ENCODE results near the gene HIP1.

HIP1 gene

DNA sequence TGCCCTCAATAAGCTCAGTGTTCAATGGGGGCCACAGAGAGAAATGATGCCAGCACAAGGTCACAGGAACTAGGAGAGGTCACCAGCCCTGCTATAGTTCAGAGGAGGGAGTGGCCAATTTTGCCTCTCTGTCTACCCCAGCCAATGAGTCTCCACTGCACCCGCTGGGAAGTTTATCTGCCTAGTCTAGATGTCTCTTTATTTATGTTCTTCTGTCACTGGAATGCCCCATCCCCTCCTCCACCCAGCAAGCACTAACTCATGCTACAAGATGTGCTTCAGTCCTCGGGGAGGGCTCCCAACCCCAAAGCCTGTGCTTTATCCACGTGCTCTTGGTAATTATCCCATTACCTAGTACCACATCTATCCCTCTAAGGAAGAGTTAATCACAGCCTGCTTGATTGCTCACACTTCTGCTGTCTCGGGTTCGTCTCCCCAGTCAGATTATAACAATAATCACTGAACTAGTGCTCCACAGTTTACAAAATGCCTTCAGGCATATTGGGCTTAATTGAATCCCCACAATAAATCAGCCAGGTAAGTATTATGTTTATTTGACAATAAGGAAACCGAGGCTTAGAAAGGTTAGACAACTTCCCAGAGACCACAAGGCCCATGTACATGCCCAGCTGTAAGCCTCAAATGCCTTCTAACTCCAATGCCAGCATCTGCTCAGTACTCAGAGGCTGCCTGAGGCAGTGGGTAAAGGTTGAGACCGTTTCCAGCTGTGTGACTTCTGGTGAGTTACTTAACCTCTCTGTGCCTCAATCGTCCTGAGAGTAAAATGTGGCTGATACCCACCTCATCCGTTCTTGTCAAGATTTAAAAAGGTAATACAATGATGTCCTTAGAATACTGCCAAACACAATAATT is 3.9 kb downstream of the HIP1 start:
- H3K27ac ChIP-seq: 0 out of 2 replicates have a peak overlapping the region, but pooled peaks have one; percentile 7
- no peak for TF ChIP-seq ZFX (IDR thresholded peaks at IDR 0.05; ENCODE audit: borderline replicate concordance)
- TF ChIP-seq, protein P1, sequence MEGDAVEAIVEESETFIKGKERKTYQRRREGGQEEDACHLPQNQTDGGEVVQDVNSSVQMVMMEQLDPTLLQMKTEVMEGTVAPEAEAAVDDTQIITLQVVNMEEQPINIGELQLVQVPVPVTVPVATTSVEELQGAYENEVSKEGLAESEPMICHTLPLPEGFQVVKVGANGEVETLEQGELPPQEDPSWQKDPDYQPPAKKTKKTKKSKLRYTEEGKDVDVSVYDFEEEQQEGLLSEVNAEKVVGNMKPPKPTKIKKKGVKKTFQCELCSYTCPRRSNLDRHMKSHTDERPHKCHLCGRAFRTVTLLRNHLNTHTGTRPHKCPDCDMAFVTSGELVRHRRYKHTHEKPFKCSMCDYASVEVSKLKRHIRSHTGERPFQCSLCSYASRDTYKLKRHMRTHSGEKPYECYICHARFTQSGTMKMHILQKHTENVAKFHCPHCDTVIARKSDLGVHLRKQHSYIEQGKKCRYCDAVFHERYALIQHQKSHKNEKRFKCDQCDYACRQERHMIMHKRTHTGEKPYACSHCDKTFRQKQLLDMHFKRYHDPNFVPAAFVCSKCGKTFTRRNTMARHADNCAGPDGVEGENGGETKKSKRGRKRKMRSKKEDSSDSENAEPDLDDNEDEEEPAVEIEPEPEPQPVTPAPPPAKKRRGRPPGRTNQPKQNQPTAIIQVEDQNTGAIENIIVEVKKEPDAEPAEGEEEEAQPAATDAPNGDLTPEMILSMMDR (IDR thresholded peaks at IDR 0.05): no peak

DNA sequence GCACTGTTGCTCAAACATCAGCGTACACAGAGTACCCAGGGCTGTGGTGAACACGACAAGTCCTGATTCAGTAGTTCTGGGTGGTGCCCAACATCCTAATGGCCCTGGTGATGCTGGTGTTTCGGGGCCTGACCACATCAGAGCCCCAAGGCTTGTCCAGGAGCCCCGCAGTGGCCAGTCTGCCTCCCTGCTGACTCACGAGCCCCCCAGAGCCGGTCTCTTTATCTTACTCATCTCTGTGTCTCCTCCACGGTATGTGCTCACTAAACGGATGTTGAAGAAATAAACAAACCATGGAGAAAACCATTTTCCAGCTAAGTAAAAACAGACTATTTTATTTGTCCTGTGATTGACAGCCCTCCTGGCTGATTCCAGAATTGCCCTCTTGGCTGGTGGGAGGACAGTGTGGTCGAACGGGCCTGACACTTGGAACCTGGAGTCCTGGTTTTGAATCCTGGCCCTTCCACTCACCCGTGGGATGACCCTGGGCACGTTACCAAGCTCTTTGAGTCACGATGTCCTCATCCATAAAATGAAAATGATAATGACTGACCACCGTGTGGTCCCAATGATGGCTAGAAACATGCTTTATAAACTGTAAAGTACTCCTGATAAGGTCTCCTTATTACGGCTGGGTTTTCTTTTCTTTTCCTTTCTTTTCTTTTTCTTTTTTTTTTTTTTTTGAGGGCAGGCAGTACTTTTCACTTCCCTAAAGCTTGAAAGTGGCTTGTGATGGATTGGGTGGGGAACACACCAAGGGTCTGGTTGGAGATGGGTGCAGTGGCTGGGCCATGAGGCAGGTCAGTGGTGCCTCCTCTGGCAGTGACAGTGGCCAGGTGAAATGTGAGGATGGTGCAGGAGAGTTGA is 5.7 kb downstream of the HIP1 start:
- TF ChIP-seq, protein P1 (IDR thresholded peaks at IDR 0.05): no peak
- no peak for TF ChIP-seq ZFX (IDR thresholded peaks at IDR 0.05; ENCODE audit: borderline replicate concordance)
- H3K27ac ChIP-seq: peak overlapping the region; percentile 17; the same call in 1 of the 2 replicates

DNA sequence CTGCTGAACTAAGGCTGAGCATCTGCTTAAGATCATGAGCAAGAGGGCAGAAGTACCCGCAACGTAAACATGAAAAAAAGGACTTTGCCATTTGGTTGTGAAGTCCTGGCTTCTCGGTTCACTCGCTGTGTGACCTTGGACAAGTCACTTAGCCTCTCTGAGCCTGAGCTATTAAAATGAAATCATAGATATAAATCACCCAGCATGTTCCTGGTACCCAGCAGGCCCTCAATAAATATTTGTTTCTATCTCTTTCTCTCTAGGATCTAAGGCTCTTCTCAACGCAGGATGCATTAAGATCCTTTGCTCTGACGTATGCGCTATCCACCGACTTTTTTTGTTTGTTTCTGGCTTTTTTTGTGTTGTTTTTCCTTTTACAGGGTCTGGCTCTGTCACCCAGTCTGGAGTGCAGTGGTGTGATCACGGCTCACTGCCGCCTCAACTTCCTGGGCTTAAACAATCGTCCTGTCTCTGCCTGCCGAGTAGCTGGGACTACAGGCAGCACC is 6.7 kb downstream of the HIP1 start:
- H3K27ac ChIP-seq: peak overlapping the region; percentile 17; the same call in 1 of the 2 replicates
- no peak for TF ChIP-seq ZFX (IDR thresholded peaks at IDR 0.05; ENCODE audit: borderline replicate concordance)
- TF ChIP-seq, protein P1 (IDR thresholded peaks at IDR 0.05): no peak

GRCh38 chr7:75729851-75730274 is 8.9 kb downstream of the HIP1 start:
- no peak overlapping the region for H3K27ac ChIP-seq
- TF ChIP-seq ZFX (IDR thresholded peaks at IDR 0.05; ENCODE audit: borderline replicate concordance): no peak
- TF ChIP-seq, protein P1 (IDR thresholded peaks at IDR 0.05): no peak

DNA sequence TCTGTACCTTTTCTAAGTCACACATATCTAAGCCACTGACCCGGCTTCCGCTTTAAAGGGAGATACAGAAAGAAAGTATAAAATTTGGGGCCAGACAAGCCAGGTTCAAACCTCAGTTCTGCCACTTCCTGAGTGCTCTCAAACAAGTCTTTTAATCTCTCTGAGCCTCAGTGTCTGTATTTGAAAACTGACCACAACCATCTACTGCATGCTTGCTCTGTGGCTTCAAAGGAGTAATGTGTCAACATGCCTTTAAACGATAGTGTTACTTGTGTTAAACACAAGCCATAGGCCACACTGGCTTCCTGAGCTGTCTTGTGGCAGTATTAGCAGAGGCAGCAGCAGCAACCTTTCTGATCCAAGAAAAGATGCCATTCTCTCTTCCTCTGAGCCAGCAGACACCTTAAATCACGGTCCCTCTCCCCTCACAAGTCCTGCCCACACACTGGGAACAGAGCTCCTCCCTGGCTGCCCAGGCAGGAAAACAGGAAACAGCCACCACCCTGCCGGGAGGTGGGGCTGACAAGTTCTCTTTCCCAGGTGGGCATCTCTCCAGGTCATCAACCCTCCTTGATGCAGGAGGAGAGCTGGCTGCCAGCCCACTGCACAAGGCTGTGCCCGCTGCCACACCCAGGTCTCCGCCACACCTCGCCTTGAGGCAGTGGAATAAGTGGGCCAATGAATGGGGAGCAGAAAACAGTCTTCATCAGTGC is 10.7 kb downstream of the HIP1 start:
- TF ChIP-seq, protein P1 (IDR thresholded peaks at IDR 0.05): peak; percentile 10; the same call in 1 of the 2 replicates
- no peak for TF ChIP-seq ZFX (IDR thresholded peaks at IDR 0.05; ENCODE audit: borderline replicate concordance)
- peak overlapping the region; percentile 68 for H3K27ac ChIP-seq

- peak overlapping the region; percentile 68 for H3K27ac ChIP-seq
Measured at GRCh38 chr7:75727351-75727750, 11.4 kb downstream of the HIP1 start.

GRCh38 chr7:75725306-75725705 is 13.4 kb downstream of the HIP1 start:
- TF ChIP-seq ZFX (IDR thresholded peaks at IDR 0.05; ENCODE audit: borderline replicate concordance): no peak
- TF ChIP-seq, protein P1 (IDR thresholded peaks at IDR 0.05): no peak
- no peak overlapping the region for H3K27ac ChIP-seq
